DMS53 treated with DMSO at 0.1 percent for 48 hours (cell line): Measurements from ENCODE around the gene HHAT.

ENCODE experiments used
- DNase-seq: peaks from one replicate; lab custom pipeline; 2025; ENCODE audit not compliant: unreplicated experiment; lab: John Stamatoyannopoulos, UW

The HHAT gene

GRCh38 chr1:210313046-210313595, 15.6 kb upstream of the HHAT start:
- DNase-seq: no peak

- no peak for DNase-seq
These were observed 14.8 kb upstream of the HHAT start for GRCh38 chr1:210313921-210314320.

- DNase-seq: no peak
These were observed 13.2 kb upstream of the HHAT start for GRCh38 chr1:210315529-210315928.

GRCh38 chr1:210321131-210321530, 7.6 kb upstream of the HHAT start:
- no peak for DNase-seq

- no peak for DNase-seq
These were observed 7.2 kb upstream of the HHAT start for GRCh38 chr1:210321552-210321951.

GRCh38 chr1:210323957-210324356, 4.7 kb upstream of the HHAT start:
- no peak for DNase-seq

GRCh38 chr1:210325026-210325670, 3.6 kb upstream of the HHAT start:
- DNase-seq: no peak

- DNase-seq: no peak
These were observed 513 bp upstream of the HHAT start for GRCh38 chr1:210328032-210328745.

- no peak for DNase-seq
These were observed 1.7 kb downstream of the HHAT start for GRCh38 chr1:210330279-210330866.

- DNase-seq: no peak
These were observed 3.5 kb downstream of the HHAT start for GRCh38 chr1:210332233-210332632.

- DNase-seq: no peak
These were observed 4.2 kb downstream of the HHAT start for GRCh38 chr1:210332719-210333398.

GRCh38 chr1:210335001-210335400, 6.3 kb downstream of the HHAT start:
- DNase-seq: no peak

GRCh38 chr1:210336362-210336761, 7.7 kb downstream of the HHAT start:
- no peak for DNase-seq

- no peak for DNase-seq
These were observed 10.8 kb downstream of the HHAT start for GRCh38 chr1:210339500-210339899.

- no peak for DNase-seq
These were observed 11.6 kb downstream of the HHAT start for GRCh38 chr1:210340311-210340710.

GRCh38 chr1:210340841-210341240, 12.1 kb downstream of the HHAT start:
- no peak for DNase-seq

- no peak for DNase-seq
These were observed 14.5 kb downstream of the HHAT start for GRCh38 chr1:210342986-210343780.

- no peak for DNase-seq
These were observed 16.0 kb downstream of the HHAT start for GRCh38 chr1:210344706-210345105.

GRCh38 chr1:210347112-210347511, 18.4 kb downstream of the HHAT start:
- DNase-seq: peak; percentile 22

GRCh38 chr1:210351496-210351895, 22.8 kb downstream of the HHAT start:
- DNase-seq: no peak

GRCh38 chr1:210352575-210352974, 23.9 kb downstream of the HHAT start:
- DNase-seq: no peak
